ENCODE results near the gene TMPRSS9.

GRCh38 chr19:2358548-2359173 is 1.4 kb upstream of the TMPRSS9 start:
- TF ChIP-seq CTCF (IDR thresholded peaks at IDR 0.05): no peak
- TF ChIP-seq POLR2A (IDR thresholded peaks at IDR 0.05): no peak

All from thyroid gland (tissue), 4 donors.